Naive thymus-derived CD4-positive, alpha-beta T cell (primary cell): ENCODE measurements around the gene FBXO47. TPM values are rescaled to one million over a fixed set of nuclear protein-coding genes. Genes with fewer than 3 reads are reported as not detected.
"Not testable (repeated sequence)": the region's sequence is repeated elsewhere in the genome, so short reads cannot be mapped to it uniquely, and the experiment has no call there.

Source experiments
- ATAC-seq: fragments of 150-1000 bp; cut with Tn5 transposase; 2 replicates; pipeline ENCODE4 v1.10.0; 2021; ENCODE audit warnings: mild to moderate bottlenecking, moderate library complexity
- CTCF ChIA-PET: fragments of 350-600 bp; sonication (Branson Sonifier 250); formaldehyde crosslinking; loops from one replicate; lab custom pipeline; 2021; ENCODE audit warnings: antibody characterized with exemption; lab: Charles Lee
- POLR2A ChIA-PET: fragments of 350-600 bp; sonication (Branson Sonifier 250); formaldehyde crosslinking; loops from one replicate; lab custom pipeline; 2021; ENCODE audit warnings: antibody characterized with exemption, inconsistent platforms; lab: Charles Lee
- DNase-seq, 9 donors: peaks; one replicate each; pipeline versions ENCODE4 v3.0.0 to v3.0.0-alpha.2; 2020 to 2022; ENCODE audit warnings: mixed read lengths in 1 of 9
- H3K27ac ChIP-seq: one replicate; pipeline ENCODE4 v1.7.0; 2013; ENCODE audit warnings: mild to moderate bottlenecking, low read depth, low read length, moderate library complexity
- H3K27me3 ChIP-seq, 2 donors: one replicate each; pipeline ENCODE4 v1.7.0; 2013; ENCODE audit warnings: low read length in 2 of 2, mild to moderate bottlenecking in 2 of 2, moderate library complexity in 2 of 2; ENCODE audit not compliant: control insufficient read depth in 2 of 2, insufficient read depth in 2 of 2
- H3K36me3 ChIP-seq, 3 experiments: 1 replicate in 2 of 3; 2 replicates in 1 of 3; pipeline ENCODE4 v1.7.0; 2013; ENCODE audit warnings: low read length in 3 of 3, mild to moderate bottlenecking in 3 of 3, moderate library complexity in 1 of 3; ENCODE audit not compliant: insufficient read depth in 3 of 3, control insufficient read depth in 2 of 3
- H3K4me1 ChIP-seq, 2 donors: one replicate each; pipeline ENCODE4 v1.7.0; 2013; ENCODE audit warnings: low read length in 2 of 2, mild to moderate bottlenecking in 2 of 2, moderate library complexity in 1 of 2; ENCODE audit not compliant: control insufficient read depth in 2 of 2, insufficient read depth in 2 of 2
- H3K4me3 ChIP-seq: 2 replicates; pipeline ENCODE4 v1.7.0; 2013; ENCODE audit warnings: mild to moderate bottlenecking, low read length
- H3K9me3 ChIP-seq, 3 experiments: 1 replicate in 2 of 3; 2 replicates in 1 of 3; pipeline ENCODE4 v1.7.0; 2013; ENCODE audit warnings: low read length in 3 of 3; ENCODE audit not compliant: control insufficient read depth in 2 of 3
- H3K27ac Mint-ChIP-seq, 9 donors: one replicate each; pipeline ENCODE4 v1.8.0; 2020 to 2022; ENCODE audit warnings: mixed read lengths in 9 of 9, mild to moderate bottlenecking in 8 of 9, moderate library complexity in 5 of 9, inconsistent platforms in 2 of 9
- H3K27me3 Mint-ChIP-seq, 5 donors: one replicate each; pipeline ENCODE4 v1.8.0; 2021 to 2022; ENCODE audit warnings: mixed read lengths in 5 of 5, mild to moderate bottlenecking in 1 of 5
- H3K36me3 Mint-ChIP-seq, 5 donors: one replicate each; pipeline ENCODE4 v1.8.0; 2020 to 2022; ENCODE audit warnings: mixed read lengths in 5 of 5, mild to moderate bottlenecking in 3 of 5, inconsistent platforms in 1 of 5
- H3K4me1 Mint-ChIP-seq, 7 donors: one replicate each; pipeline ENCODE4 v1.8.0; 2020 to 2022; ENCODE audit warnings: mixed read lengths in 7 of 7, mild to moderate bottlenecking in 3 of 7, inconsistent platforms in 1 of 7
- H3K4me3 Mint-ChIP-seq, 10 donors: one replicate each; pipeline ENCODE4 v1.8.0; 2020 to 2022; ENCODE audit warnings: mild to moderate bottlenecking in 10 of 10, mixed read lengths in 10 of 10, moderate library complexity in 6 of 10, inconsistent platforms in 2 of 10
- H3K9me3 Mint-ChIP-seq, 11 donors: one replicate each; pipeline ENCODE4 v1.8.0; 2020 to 2022; ENCODE audit warnings: mixed read lengths in 11 of 11, mild to moderate bottlenecking in 4 of 11, inconsistent platforms in 1 of 11, moderate library complexity in 1 of 11
- intact Hi-C, 2 donors: fragments of 100-400 bp; cut with micrococcal nuclease; formaldehyde crosslinking; loops; one replicate each; pipeline ENCODE4 v1.15.1; 2023
- polyA plus RNA-seq, 2 donors: library from polyadenylated mRNA; unstranded; fragments of 300-500 nt; fragmentation: Illumina TruSeq; gene quantifications; one replicate each; pipeline ENCODE4 v1.2.3, GENCODE V29; 2021
- total RNA-seq, 6 experiments: library from RNA in 5 of 6; stranded (reverse) in 5 of 6; gene quantifications; 1 replicate in 5 of 6; 2 replicates in 1 of 6; pipeline ENCODE4 v1.2.3 and lab custom pipeline; 2021 to 2026

FBXO47 gene
- total and polyA plus RNA-seq, 7 experiments from 2014 or later: not detected

DNA sequence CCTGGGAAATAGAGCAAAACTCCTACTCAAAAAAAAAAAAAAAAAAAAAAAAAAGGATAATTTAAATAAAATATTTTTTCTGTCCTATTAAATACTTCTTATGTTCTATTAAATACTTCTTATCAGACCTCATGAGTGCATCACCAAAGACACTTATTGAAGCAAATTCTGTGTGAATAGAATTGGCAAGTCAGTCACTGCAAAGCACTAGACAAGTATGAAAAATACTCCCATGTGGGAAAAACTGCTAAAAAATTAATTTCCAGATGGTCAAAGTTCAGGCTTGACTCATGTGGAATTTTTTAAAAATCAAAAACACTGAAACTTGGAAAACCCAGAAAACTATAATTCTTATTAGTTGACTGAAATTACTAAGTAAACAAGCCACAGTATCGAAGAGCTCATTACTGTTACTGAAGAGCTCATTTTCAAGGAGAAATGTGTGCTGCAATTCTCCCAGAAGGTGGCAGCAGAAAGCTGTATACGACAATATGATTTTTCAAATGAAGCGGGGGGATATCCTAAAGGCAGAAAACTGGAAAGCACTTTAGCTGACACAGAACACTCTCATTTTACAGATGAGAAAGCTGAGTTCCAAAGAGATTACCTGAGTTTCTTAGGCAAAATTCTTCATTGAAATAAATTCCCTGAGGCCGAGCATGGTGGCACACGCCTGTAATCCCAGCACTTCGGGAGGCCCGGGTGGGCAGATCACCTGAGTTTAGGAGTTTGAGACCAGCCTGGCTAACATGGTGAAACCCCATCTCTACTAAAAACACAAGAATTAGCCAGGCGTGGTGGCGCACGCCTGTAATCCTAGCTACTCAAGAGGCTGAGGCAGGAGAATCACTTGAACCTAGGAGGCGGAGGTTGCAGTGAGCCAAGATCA lies 15.9 kb upstream of the FBXO47 start:
- H3K4me3 Mint-ChIP-seq: no peak overlapping the region
- peaks cover 0 to 6% (median 5%) of the 10 kb centered on the region in 7 donors for H3K4me1 Mint-ChIP-seq
- peak in 7 of 9 donors; percentile 40 to 76 (median 62) for DNase-seq
- Histone ChIP-seq H3K27ac (no peak overlapping the region), H3K4me1 (peaks cover 0 to 6% of the 10 kb centered on the region in 2 donors), H3K9me3 (no peaks in the 10 kb centered on the region), H3K36me3 (no peaks in the 10 kb centered on the region), H3K27me3 (no peaks in the 10 kb centered on the region), H3K4me3 (no peak overlapping the region)
- H3K27ac Mint-ChIP-seq: peak overlapping the region in 1 of 9 donors; percentile 32
- H3K27me3 Mint-ChIP-seq: peaks cover 0 to 12% (median 0%) of the 10 kb centered on the region in 5 donors
- peak; percentile 70 for ATAC-seq
- ChIA-PET POLR2A (interaction anchor here (0.6 to 1.6 kb wide), 12 partner anchors 36 to 217 kb away, joined by 3 to 16 read pairs (median 4); partner anchors contain the start of genes PLXDC1, RPL19 and RPL23), CTCF (interaction anchor here (0.6 to 6.4 kb wide), 52 partner anchors 9 to 297 kb away, joined by 3 to 124 read pairs (median 5); partner anchors contain the start of genes ARL5C, FBXO47, LASP1NB and PLXDC1)
- H3K9me3 Mint-ChIP-seq: peaks cover 0 to 1% (median 0%) of the 10 kb centered on the region in 11 donors
- no peaks in the 10 kb centered on the region for H3K36me3 Mint-ChIP-seq
- intact Hi-C loops: loop anchor here (1.0 to 5.0 kb wide), 11 partner anchors 34 to 262 kb away; partner anchors contain the start of gene LASP1 (in 1 of the 2)

DNA sequence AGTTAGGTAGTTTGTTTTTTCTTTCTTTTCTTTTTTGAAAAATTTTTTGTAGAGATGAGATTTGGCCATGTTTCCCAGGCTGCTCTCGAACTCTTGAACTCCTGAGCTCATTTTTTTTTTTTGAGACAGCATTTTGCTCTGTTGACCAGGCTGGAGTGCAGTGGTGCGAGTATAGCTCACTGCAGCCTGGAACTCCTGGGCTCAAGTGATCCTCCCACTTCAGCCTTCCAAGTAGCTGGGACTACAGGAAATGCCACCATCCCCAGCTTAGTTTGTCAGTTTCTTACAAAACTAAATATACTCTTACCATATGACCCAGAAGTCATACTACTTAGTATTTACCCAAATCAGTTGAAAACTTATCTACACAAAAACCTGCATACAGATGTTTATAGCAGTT lies 14.4 kb upstream of the FBXO47 start:
- Mint-ChIP-seq H3K27ac (no peak overlapping the region), H3K27me3 (peaks cover 0 to 12% (median 0%) of the 10 kb centered on the region in 5 donors), H3K9me3 (peaks cover 0 to 1% (median 0%) of the 10 kb centered on the region in 11 donors), H3K36me3 (no peaks in the 10 kb centered on the region), H3K4me1 (peaks cover 0 to 6% (median 5%) of the 10 kb centered on the region in 7 donors), H3K4me3 (no peak overlapping the region)
- H3K27ac ChIP-seq: no peak overlapping the region
- H3K4me3 ChIP-seq: no peak overlapping the region
- ATAC-seq (no peak), DNase-seq (no peak)
- H3K4me1 ChIP-seq: peaks cover 0 to 6% of the 10 kb centered on the region in 2 donors
- CTCF ChIA-PET: interaction anchor here (0.9 to 6.4 kb wide), 6 partner anchors 37 to 783 kb away, joined by 3 to 124 read pairs (median 10); partner anchors contain the start of gene PLXDC1
- H3K27me3 ChIP-seq: no peaks in the 10 kb centered on the region
- POLR2A ChIA-PET: interaction anchor here (0.6 to 1.9 kb wide), 4 partner anchors 82 to 1370 kb away, joined by 3 to 8 read pairs (median 7); partner anchors contain the start of gene RPL19
- no peaks in the 10 kb centered on the region for H3K36me3 ChIP-seq
- intact Hi-C loops: loop anchor here (2.0 to 5.0 kb wide), 4 partner anchors 36 to 263 kb away; partner anchors contain the start of gene LASP1 (in 1 of the 2)
- H3K9me3 ChIP-seq: no peaks in the 10 kb centered on the region

GRCh38 chr17:38980490-38981217 lies 13.5 kb upstream of the FBXO47 start:
- ChIA-PET POLR2A (interaction anchor here (1.9 kb wide), 1 partner anchor 173 kb away, joined by 7 read pairs; no protein-coding TSS in a partner anchor), CTCF (interaction anchor here (0.8 to 6.4 kb wide), 3 partner anchors 172 to 195 kb away, joined by 3 to 124 read pairs (median 81); partner anchors contain the start of gene PLXDC1)
- H3K27ac ChIP-seq: no peak overlapping the region
- H3K27me3 Mint-ChIP-seq: peaks cover 0 to 12% (median 0%) of the 10 kb centered on the region in 5 donors
- intact Hi-C loops: loop anchor here (5.0 kb wide), 2 partner anchors 37 to 77 kb away; no protein-coding TSS in a partner anchor
- H3K27me3 ChIP-seq: no peaks in the 10 kb centered on the region
- H3K9me3 ChIP-seq: no peaks in the 10 kb centered on the region
- peaks cover 4 to 14% (median 10%) of the 10 kb centered on the region in 7 donors for H3K4me1 Mint-ChIP-seq
- H3K4me3 Mint-ChIP-seq: no peak overlapping the region
- no peak overlapping the region for H3K4me3 ChIP-seq
- H3K27ac Mint-ChIP-seq: no peak overlapping the region
- no peak for DNase-seq
- peaks cover 0 to 6% of the 10 kb centered on the region in 2 donors for H3K4me1 ChIP-seq
- H3K36me3 Mint-ChIP-seq: no peaks in the 10 kb centered on the region
- ATAC-seq: no peak
- H3K9me3 Mint-ChIP-seq: peaks cover 0 to 1% (median 0%) of the 10 kb centered on the region in 11 donors
- H3K36me3 ChIP-seq: no peaks in the 10 kb centered on the region

- no peaks in the 10 kb centered on the region for H3K36me3 ChIP-seq
- no peak overlapping the region for H3K4me3 ChIP-seq
- CTCF ChIA-PET: interaction anchor here (1.0 to 1.7 kb wide), 2 partner anchors 175 to 266 kb away, joined by 3 to 5 read pairs; no protein-coding TSS in a partner anchor
- Mint-ChIP-seq H3K27ac (no peak overlapping the region), H3K4me3 (no peak overlapping the region), H3K36me3 (no peaks in the 10 kb centered on the region), H3K27me3 (peaks cover 0 to 10% (median 0%) of the 10 kb centered on the region in 5 donors), H3K4me1 (peaks cover 4 to 13% (median 9%) of the 10 kb centered on the region in 7 donors), H3K9me3 (no peaks in the 10 kb centered on the region)
- H3K27me3 ChIP-seq: no peaks in the 10 kb centered on the region
- DNase-seq: no peak
- peaks cover 0 to 4% of the 10 kb centered on the region in 2 donors for H3K4me1 ChIP-seq
- POLR2A ChIA-PET: interaction anchor here (1.9 kb wide), 1 partner anchor 11 kb away, joined by 4 read pairs; the partner anchor contains the start of gene FBXO47
- H3K27ac ChIP-seq: no peak overlapping the region
- H3K9me3 ChIP-seq: no peaks in the 10 kb centered on the region
- intact Hi-C loops: no loop called here
- no peak for ATAC-seq
Measured at GRCh38 chr17:38978180-38978579, 11.0 kb upstream of the FBXO47 start.

DNA sequence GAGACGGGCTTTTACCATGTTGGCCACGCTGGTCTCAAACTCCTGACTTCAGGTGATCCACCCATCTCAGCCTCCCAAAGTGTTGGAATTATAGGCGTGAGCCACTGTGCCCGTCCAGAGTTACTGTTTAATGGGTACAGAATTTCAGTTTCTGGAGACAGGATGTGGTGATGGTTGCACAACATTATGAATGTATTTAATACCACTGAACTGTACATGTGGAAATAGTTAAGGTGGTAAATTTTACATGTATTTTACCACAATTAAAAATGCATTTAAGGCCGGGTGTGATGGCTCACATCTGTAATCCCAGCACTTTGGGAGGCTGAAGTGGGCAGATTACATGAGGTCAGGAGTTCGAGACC lies 9.0 kb upstream of the FBXO47 start:
- H3K36me3 ChIP-seq, H3K36me3 Mint-ChIP-seq, H3K4me1 ChIP-seq, H3K4me1 Mint-ChIP-seq, H3K9me3 Mint-ChIP-seq, CTCF ChIA-PET, H3K27ac ChIP-seq, H3K4me3 ChIP-seq, H3K27me3 ChIP-seq, H3K9me3 ChIP-seq, intact Hi-C loops: not testable (repeated sequence)
- Mint-ChIP-seq H3K27me3 (peaks cover 0 to 12% (median 0%) of the 10 kb centered on the region in 5 donors), H3K4me3 (peak overlapping the region in 1 of 10 donors; percentile 18), H3K27ac (peak overlapping the region in 2 of 9 donors; percentile 29 to 65)
- DNase-seq (peak in 3 of 9 donors; percentile 9 to 23 (median 20)), ATAC-seq (peak; percentile 44)
- POLR2A ChIA-PET: interaction anchor here (0.6 kb wide), 1 partner anchor 82 kb away, joined by 3 read pairs; no protein-coding TSS in a partner anchor

- CTCF ChIA-PET: no interaction called here
- no peak for ATAC-seq
Measured at GRCh38 chr17:38970804-38971203, 3.6 kb upstream of the FBXO47 start.

More at GRCh38 chr17:38970804-38971203, 3.6 kb upstream of the FBXO47 start:
- Histone ChIP-seq H3K27ac (no peak overlapping the region), H3K36me3 (no peaks in the 10 kb centered on the region), H3K4me3 (no peak overlapping the region), H3K27me3 (no peaks in the 10 kb centered on the region), H3K9me3 (no peaks in the 10 kb centered on the region), H3K4me1 (peaks cover 0 to 16% of the 10 kb centered on the region in 2 donors)
- no peak overlapping the region for H3K27ac Mint-ChIP-seq
- no peaks in the 10 kb centered on the region for H3K9me3 Mint-ChIP-seq
- H3K27me3 Mint-ChIP-seq: peaks cover 0 to 6% (median 0%) of the 10 kb centered on the region in 5 donors
- DNase-seq: no peak
- no peak overlapping the region for H3K4me3 Mint-ChIP-seq
- peaks cover 14 to 31% (median 18%) of the 10 kb centered on the region in 7 donors for H3K4me1 Mint-ChIP-seq
- H3K36me3 Mint-ChIP-seq: no peaks in the 10 kb centered on the region
- intact Hi-C loops: no loop called here
- POLR2A ChIA-PET: no interaction called here
